H1 (cell line): ENCODE data around the gene CSTF2.

ENCODE experiments used
- CTCF ChIP-seq, 3 experiments: IDR thresholded peaks; 1 replicate in 2 of 3; 2 replicates in 1 of 3; pipeline versions ENCODE4 v1.5.1 to v1.6.1; 2011; ENCODE audit warnings: low read length in 3 of 3, mild to moderate bottlenecking in 3 of 3, inconsistent platforms in 2 of 3, low read depth in 1 of 3, moderate library complexity in 1 of 3; ENCODE audit not compliant: insufficient read depth in 1 of 3; ENCODE audit errors: control extremely low read depth in 1 of 3
- E2F6 ChIP-seq: IDR thresholded peaks from 2 replicates; pipeline ENCODE4 v1.6.1; 2012; ENCODE audit warnings: inconsistent platforms
- EP300 ChIP-seq, 2 experiments: IDR thresholded peaks; 1 replicate in 1 of 2; 2 replicates in 1 of 2; pipeline ENCODE4 v1.6.1; 2011 to 2012; ENCODE audit warnings: low read depth in 2 of 2, low read length in 2 of 2, mild to moderate bottlenecking in 2 of 2, borderline replicate concordance in 1 of 2, inconsistent platforms in 1 of 2, moderate library complexity in 1 of 2
- EZH2 ChIP-seq: fragments of 200-600 bp; sonication (generic); IDR thresholded peaks from 2 replicates; pipeline ENCODE4 v1.7.1; 2012; ENCODE audit warnings: low read depth, mild to moderate bottlenecking, moderate library complexity, low read length, inconsistent platforms; ENCODE audit not compliant: severe bottlenecking
- HDAC2 ChIP-seq, 2 experiments: fragments of 300-600 bp in 1 of 2; sonication (generic) in 1 of 2; IDR thresholded peaks; 2 replicates each; pipeline ENCODE4 v1.6.1; 2011 to 2012; ENCODE audit warnings: low read depth in 2 of 2, low read length in 2 of 2, mild to moderate bottlenecking in 2 of 2, moderate library complexity in 2 of 2, borderline replicate concordance in 1 of 2, inconsistent platforms in 1 of 2
- KDM1A ChIP-seq: fragments of 200-600, 300-600 bp; sonication (generic); IDR thresholded peaks from 2 replicates; pipeline ENCODE4 v1.7.1; 2016; ENCODE audit warnings: mild to moderate bottlenecking, low read length, borderline replicate concordance
- KDM5A ChIP-seq: fragments of 200-600 bp; IDR thresholded peaks from 2 replicates; pipeline ENCODE4 v1.7.1; 2012; ENCODE audit warnings: mild to moderate bottlenecking, low read length, inconsistent platforms, mixed read lengths
- POLR2A ChIP-seq, 2 experiments: IDR thresholded peaks; 1 replicate in 1 of 2; 2 replicates in 1 of 2; pipeline ENCODE4 v1.6.1; 2011; ENCODE audit warnings: low read depth in 2 of 2, low read length in 2 of 2, mild to moderate bottlenecking in 2 of 2; ENCODE audit errors: control extremely low read depth in 1 of 2
- POLR2AphosphoS5 ChIP-seq: IDR thresholded peaks from 2 replicates; pipeline ENCODE4 v1.6.1; 2011; ENCODE audit warnings: low read depth, low read length
- SP2 ChIP-seq: IDR thresholded peaks from 2 replicates; pipeline ENCODE4 v1.6.1; 2012; ENCODE audit warnings: mild to moderate bottlenecking, low read length, inconsistent platforms
- TAF1 ChIP-seq: IDR thresholded peaks from 2 replicates; pipeline ENCODE4 v1.6.1; 2011; ENCODE audit warnings: mild to moderate bottlenecking, low read depth, low read length

DNA sequence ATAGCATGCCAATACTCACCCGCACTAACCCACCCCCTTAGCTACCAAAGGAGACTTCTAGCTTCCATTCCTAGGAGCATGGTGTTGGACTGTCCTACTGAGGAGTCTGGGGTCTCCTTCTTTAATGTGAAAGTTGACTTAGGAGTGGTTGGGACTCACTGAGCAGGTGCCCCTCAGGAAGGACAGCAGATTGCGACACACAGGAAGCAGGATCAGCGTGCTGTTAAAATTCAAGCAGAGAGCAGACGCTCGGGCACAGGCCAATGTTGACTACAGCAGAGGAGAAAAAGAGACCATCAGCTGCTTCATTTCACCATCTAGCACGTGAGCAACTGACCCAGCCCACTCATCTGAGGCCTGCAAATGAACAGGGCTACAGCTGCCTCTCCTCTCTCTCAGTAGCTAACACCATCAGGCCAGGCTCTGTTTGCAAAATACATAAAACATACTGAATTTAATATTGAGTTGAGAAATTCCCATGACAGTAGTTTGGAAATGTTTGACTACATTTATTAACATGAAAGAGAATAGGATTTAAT, 43.2 kb downstream of the CSTF2 start:
- no peak for TF ChIP-seq E2F6
- TF ChIP-seq CTCF (IDR thresholded peaks at IDR 0.05; ENCODE audit: control extremely low read depth in 1 of 3, insufficient read depth in 1 of 3, low read depth in 1 of 3, low read length in 3 of 3): no peak
- no peak for TF ChIP-seq HDAC2 (IDR thresholded peaks at IDR 0.05; ENCODE audit: borderline replicate concordance in 1 of 2, low read depth in 2 of 2, low read length in 2 of 2)
- no peak for TF ChIP-seq TAF1
- TF ChIP-seq POLR2AphosphoS5: no peak
- TF ChIP-seq KDM5A: no peak
- TF ChIP-seq KDM1A: no peak
- no peak for TF ChIP-seq EZH2
- no peak for TF ChIP-seq EP300 (IDR thresholded peaks at IDR 0.05; ENCODE audit: borderline replicate concordance in 1 of 2, low read depth in 2 of 2, low read length in 2 of 2)
- no peak for TF ChIP-seq SP2
- no peak for TF ChIP-seq POLR2A (IDR thresholded peaks at IDR 0.05; ENCODE audit: control extremely low read depth in 1 of 2, low read depth in 2 of 2, low read length in 2 of 2)
